ENCODE results near the gene CFAP74. TPM values are rescaled to one million over a fixed set of nuclear protein-coding genes. Genes with fewer than 3 reads are reported as not detected.

Gene CFAP74
- total RNA-seq, 4 donors from 2014 or later = not detected

DNA sequence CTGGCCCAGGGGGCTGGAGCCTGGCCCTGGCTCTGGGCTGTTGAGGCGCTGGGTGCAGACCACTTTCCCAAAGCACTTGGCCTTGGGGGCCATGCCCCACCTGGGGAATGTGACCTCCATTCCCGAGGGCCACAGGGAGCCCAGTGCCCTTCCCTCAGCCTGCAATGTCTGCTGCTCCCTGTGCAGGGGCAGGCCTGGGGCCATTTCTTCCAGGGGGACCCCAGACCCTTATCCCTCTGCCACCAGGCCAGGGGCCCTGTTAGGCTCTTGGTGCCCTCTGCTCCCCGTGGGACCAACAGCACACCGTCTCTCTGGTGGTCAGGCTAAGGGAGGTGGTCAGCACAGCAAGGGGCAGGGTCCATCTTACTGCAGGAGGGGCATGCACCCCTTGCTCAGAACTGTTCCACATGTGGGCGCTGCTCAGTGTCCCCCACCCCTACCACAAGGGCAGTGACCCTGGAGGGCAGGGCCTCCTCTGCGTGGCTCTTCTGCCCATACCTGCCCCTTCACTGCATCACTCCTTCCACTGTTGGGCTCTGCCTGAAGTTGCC is 83.5 kb downstream of the CFAP74 start:
- Histone ChIP-seq H3K4me3 (peak overlapping the region in 1 of 4 donors; percentile 53), H3K9me3 (no peaks in the 10 kb centered on the region), H3K36me3 (no peaks in the 10 kb centered on the region), H3K27ac (peak overlapping the region; percentile 80 to 98 (median 93)), H3K4me1 (peaks cover 21 to 38% of the 10 kb centered on the region in 2 donors), H3K27me3 (no peaks in the 10 kb centered on the region)
- in situ Hi-C loops (cut with MboI; ENCODE audit: low sequenced_read_pairs in 4 of 4) = no loop called here
- intact Hi-C loops (cut with DNase I; ENCODE audit: low total_unique reads) = no loop called here
- TF ChIP-seq, protein P1, sequence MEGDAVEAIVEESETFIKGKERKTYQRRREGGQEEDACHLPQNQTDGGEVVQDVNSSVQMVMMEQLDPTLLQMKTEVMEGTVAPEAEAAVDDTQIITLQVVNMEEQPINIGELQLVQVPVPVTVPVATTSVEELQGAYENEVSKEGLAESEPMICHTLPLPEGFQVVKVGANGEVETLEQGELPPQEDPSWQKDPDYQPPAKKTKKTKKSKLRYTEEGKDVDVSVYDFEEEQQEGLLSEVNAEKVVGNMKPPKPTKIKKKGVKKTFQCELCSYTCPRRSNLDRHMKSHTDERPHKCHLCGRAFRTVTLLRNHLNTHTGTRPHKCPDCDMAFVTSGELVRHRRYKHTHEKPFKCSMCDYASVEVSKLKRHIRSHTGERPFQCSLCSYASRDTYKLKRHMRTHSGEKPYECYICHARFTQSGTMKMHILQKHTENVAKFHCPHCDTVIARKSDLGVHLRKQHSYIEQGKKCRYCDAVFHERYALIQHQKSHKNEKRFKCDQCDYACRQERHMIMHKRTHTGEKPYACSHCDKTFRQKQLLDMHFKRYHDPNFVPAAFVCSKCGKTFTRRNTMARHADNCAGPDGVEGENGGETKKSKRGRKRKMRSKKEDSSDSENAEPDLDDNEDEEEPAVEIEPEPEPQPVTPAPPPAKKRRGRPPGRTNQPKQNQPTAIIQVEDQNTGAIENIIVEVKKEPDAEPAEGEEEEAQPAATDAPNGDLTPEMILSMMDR (IDR thresholded peaks at IDR 0.05 in 4 of 5, conservative IDR thresholded peaks at IDR 0.05 in 1 of 5) = no peak
- no peak for TF ChIP-seq POLR2A (IDR thresholded peaks at IDR 0.05)
- no peak for DNase-seq
- ATAC-seq = no peak

DNA sequence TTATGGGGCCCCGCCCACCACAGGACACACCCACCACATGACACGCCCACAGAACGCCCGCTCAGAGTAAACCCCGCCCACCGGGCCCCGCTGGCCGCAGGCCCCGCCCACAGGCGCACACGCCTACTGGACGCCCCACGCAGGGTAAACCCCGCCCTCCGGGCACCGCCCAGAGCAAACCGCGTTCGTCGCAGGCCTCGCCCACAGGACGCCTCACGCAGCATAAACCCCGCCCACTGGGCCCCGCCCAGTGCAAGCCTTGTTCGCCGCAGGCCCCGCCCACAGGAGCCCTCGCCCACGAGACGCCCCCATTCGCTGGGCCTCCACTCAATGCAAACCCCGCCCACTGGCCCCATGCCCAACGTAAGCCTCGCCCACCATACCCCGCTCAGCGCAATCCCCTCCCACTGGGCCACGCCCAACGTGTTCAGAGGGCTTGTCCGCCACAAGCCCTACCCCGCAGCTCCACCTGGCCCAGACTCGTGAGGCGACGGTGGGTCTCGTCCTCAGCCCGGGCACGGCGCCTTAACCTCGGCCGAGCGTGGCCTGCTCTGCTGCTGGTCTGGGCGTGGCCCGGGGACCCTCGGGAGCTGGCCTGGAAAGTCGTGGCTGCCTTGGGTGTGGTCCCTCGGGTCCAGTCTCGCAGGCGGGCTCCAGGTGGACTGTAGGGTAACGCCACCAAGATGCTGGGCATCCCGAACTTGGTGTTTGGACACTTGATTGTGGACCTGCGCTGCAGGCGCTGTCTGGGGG is 84.1 kb downstream of the CFAP74 start:
- Histone ChIP-seq H3K4me3 (peak overlapping the region; percentile 53 to 92 (median 68)), H3K27me3 (no peaks in the 10 kb centered on the region), H3K4me1 (peaks cover 27 to 45% of the 10 kb centered on the region in 2 donors), H3K36me3 (no peaks in the 10 kb centered on the region), H3K9me3 (no peaks in the 10 kb centered on the region), H3K27ac (peak overlapping the region; percentile 80 to 98 (median 93))
- no peak for TF ChIP-seq POLR2A (IDR thresholded peaks at IDR 0.05)
- TF ChIP-seq, protein P1 (IDR thresholded peaks at IDR 0.05 in 4 of 5, conservative IDR thresholded peaks at IDR 0.05 in 1 of 5) = no peak
- ATAC-seq (peak; percentile 67 to 77), DNase-seq (peak; percentile 98 to 99)
- in situ Hi-C loops (cut with MboI; ENCODE audit: low sequenced_read_pairs in 4 of 4) (no loop called here), intact Hi-C loops (cut with DNase I; ENCODE audit: low total_unique reads) (loop anchor here (5.0 to 10.0 kb wide), 2 partner anchors 275 to 1983 kb away; partner anchors contain the start of genes C1orf174 and FAAP20)

DNA sequence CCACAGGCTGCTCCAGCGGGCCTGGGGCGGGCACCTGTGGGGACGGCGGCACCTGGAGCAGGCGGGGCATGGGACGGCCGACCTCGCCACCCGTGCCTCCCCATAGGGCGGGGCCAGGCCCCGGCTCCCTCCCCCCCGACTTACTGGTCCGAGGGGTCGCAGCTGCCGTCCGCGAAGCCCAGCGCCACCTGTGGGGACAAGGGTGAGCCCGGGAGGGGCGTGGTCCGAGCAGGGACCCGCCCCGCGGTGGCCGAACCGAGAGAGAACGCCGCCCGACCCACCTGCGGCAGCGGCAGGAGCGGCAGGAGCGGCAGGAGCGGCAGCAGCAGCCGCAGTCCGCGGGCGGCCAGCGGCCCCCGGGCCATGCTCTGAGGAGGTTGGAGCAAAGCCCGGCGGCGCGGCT is 84.7 kb downstream of the CFAP74 start, which contains the start of gene TMEM52:
Gene TMEM52 (minus strand): TSS at position 379 of the 403 bp plus-strand sequence. CDS start 14 bp downstream, at position 365.
- H3K27ac ChIP-seq = peak within 1 kb of the TSS; percentile 80 to 98 (median 93)

DNA sequence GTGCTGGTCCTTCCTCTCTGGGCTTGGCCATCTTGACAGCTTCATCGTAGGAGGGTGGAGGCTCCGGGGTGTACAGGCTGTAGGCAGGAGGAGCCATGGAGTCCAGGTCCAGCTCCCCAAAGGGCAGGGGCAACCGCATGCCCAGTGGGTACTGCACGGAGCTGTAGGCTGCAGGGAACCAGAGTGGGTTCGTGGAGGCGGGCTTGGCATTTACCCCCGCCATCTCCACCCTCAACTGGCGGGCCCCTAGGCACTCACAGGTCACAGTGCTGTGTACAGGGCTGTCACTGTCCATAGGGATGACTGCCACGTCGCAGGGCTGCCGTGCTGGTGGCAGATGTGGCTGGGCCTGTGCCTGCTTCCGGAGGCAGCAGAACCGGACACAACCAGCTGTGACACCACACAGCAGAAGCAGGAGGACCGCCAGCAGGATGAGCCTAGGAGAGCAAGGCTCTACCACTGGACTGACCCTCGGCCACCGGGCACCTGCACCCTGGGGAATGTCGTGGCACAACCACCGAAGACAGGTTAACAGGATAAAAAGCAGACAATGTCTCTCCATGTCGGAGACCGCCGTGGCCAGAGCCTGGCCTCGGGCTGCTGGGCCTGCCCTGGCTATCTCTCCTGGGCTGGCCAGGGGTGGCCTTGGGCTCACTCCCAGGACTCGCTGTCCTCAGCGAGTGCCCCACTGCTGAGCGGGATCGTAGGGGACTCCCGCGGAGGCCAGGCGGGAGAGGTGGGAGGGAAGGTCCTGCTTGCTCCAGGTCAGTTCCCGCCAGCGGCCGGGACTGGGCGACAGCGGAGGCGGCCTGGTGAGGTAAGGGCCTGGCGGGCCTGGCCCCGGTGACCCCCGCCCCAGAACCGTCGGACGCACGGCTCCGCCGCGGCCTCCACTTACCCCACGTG is 85.3 kb downstream of the CFAP74 start:
- ATAC-seq (peak; percentile 2 to 7), DNase-seq (peak in 1 of 2 donors; percentile 46)
- Histone ChIP-seq H3K9me3 (no peaks in the 10 kb centered on the region), H3K36me3 (no peaks in the 10 kb centered on the region), H3K27ac (peak overlapping the region; percentile 80 to 98 (median 93)), H3K4me3 (peak overlapping the region; percentile 53 to 92 (median 68)), H3K4me1 (peaks cover 31 to 53% of the 10 kb centered on the region in 2 donors), H3K27me3 (no peaks in the 10 kb centered on the region)
- TF ChIP-seq POLR2A (IDR thresholded peaks at IDR 0.05) = no peak
- TF ChIP-seq, protein P1 (IDR thresholded peaks at IDR 0.05 in 4 of 5, conservative IDR thresholded peaks at IDR 0.05 in 1 of 5) = no peak
- intact Hi-C loops (cut with DNase I; ENCODE audit: low total_unique reads) (loop anchor here (5.0 to 10.0 kb wide), 2 partner anchors 277 to 1984 kb away; partner anchors contain the start of genes C1orf174 and FAAP20), in situ Hi-C loops (cut with MboI; ENCODE audit: low sequenced_read_pairs in 4 of 4) (no loop called here)

More for the DNA sequence above, 84.7 kb downstream of the CFAP74 start, which contains the start of gene TMEM52:
- no peaks in the 10 kb centered on the region for H3K27me3 ChIP-seq
- ATAC-seq (peak; percentile 16 to 25), DNase-seq (no peak)
- H3K36me3 ChIP-seq = no peaks in the 10 kb centered on the region
- peak within 1 kb of the TSS; percentile 53 to 92 (median 68) for H3K4me3 ChIP-seq
- TF ChIP-seq, protein P1 (IDR thresholded peaks at IDR 0.05 in 4 of 5, conservative IDR thresholded peaks at IDR 0.05 in 1 of 5) = peak in 1 of 5 experiments; percentile 20
- TF ChIP-seq POLR2A (IDR thresholded peaks at IDR 0.05) = peak; percentile 89 to 90
- in situ Hi-C loops (cut with MboI; ENCODE audit: low sequenced_read_pairs in 4 of 4) = no loop called here
- intact Hi-C loops (cut with DNase I; ENCODE audit: low total_unique reads) = loop anchor here (5.0 to 10.0 kb wide), 2 partner anchors 276 to 1983 kb away; partner anchors contain the start of genes C1orf174 and FAAP20
- no peaks in the 10 kb centered on the region for H3K9me3 ChIP-seq
- H3K4me1 ChIP-seq = peaks cover 31 to 51% of the 10 kb centered on the region in 2 donors
